Epithelial cell of proximal tubule (primary cell): ENCODE measurements around the gene MREG. TPM values are rescaled to one million over a fixed set of nuclear protein-coding genes. Genes with fewer than 3 reads are reported as not detected.
"Not testable (repeated sequence)": the region's sequence is repeated elsewhere in the genome, so short reads cannot be mapped to it uniquely, and the experiment has no call there.

Experiments
- DNase-seq: peaks from one replicate; pipeline ENCODE4 v3.0.0-alpha.2; 2011; ENCODE audit warnings: low read depth
- H3K4me3 ChIP-seq: 2 replicates; pipeline ENCODE4 v1.5.1; 2011; ENCODE audit warnings: low read depth, mild to moderate bottlenecking, low read length
- total RNA-seq: library from RNA; depleted of rRNA; stranded (reverse); fragments of >200 nt; gene quantifications from 2 replicates; pipeline ENCODE4 v1.2.3, GENCODE V29; 2015
- TF ChIP-seq, protein P1 (sequence below): conservative IDR thresholded peaks from 2 replicates; pipeline ENCODE4 v1.5.1; 2012; ENCODE audit warnings: low read depth, mild to moderate bottlenecking, low read length

Gene MREG
- total RNA-seq, 1 donor from 2014 or later: 12.7 TPM

- TF ChIP-seq, protein P1, sequence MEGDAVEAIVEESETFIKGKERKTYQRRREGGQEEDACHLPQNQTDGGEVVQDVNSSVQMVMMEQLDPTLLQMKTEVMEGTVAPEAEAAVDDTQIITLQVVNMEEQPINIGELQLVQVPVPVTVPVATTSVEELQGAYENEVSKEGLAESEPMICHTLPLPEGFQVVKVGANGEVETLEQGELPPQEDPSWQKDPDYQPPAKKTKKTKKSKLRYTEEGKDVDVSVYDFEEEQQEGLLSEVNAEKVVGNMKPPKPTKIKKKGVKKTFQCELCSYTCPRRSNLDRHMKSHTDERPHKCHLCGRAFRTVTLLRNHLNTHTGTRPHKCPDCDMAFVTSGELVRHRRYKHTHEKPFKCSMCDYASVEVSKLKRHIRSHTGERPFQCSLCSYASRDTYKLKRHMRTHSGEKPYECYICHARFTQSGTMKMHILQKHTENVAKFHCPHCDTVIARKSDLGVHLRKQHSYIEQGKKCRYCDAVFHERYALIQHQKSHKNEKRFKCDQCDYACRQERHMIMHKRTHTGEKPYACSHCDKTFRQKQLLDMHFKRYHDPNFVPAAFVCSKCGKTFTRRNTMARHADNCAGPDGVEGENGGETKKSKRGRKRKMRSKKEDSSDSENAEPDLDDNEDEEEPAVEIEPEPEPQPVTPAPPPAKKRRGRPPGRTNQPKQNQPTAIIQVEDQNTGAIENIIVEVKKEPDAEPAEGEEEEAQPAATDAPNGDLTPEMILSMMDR: no peak
- no peak overlapping the region for H3K4me3 ChIP-seq
- no peak for DNase-seq
These were observed 33.7 kb downstream of the MREG start for GRCh38 chr2:215979620-215980019.

DNA sequence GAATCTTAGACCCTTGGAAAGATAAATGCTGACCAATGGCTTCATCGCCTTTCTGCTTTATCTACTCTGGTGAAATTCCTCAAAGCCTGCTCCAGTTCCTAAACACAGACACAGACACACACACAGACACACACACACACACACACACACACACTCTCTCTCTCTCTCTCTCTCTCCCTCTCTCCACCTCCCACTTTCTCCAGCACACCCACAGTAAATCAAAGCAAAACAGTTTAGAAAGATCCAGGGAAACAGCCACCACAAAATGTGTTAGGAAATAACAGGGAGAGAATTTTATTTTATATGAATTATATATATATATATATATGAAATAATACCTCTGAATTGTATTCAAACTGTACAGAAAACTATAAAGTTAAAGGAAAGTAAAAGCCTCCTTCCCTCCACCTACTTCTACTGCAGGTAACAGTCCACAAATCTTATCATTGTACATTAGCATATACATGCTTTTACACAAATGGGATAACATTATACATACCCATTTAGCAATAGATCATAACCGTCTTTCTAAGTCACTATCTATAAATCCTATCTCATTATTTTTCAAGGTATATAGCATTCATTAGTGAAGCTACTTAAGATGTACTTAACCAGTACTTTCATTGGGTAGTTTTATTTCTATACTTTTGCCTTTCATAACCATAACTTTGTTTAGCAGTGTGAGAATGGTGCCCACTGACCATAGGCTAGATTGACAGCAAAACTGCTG, 38.5 kb downstream of the MREG start:
- no peak overlapping the region for H3K4me3 ChIP-seq
- TF ChIP-seq, protein P1: no peak
- DNase-seq: no peak

DNA sequence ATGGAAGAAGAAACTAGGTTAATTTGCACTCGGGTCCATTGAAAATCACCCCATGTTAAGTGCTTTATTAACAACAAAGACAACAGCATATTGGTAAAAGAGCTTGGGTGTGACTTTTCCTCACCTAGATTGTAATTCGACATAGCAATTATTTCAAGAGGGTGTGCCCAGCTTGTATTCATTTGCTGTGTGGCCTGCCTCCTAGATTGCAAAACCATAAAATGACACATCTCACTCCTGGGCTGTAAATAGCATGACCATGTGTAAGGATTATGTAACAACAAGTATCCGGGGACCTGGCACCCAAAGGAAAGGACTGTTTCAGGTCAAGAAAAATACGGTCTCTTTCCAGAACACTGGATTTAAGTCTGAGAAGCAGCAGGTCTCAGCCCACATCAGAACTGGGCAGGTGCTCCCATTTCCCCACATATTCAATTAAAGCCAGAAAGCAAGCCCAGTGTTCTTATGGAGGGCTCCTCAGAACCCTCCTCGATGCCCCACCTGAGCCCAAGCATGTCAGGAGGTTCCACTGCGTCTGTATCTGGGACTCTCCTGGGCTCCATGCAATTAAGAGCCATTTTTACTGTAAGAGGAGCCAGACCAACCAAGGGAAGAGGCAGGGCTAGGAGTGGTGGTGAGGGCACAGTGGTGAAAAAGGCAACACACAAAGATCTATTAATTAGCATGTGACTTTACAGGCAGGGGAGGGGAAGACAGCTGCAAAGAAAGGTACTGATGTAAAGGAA, 39.2 kb downstream of the MREG start:
- peak; percentile 45 for DNase-seq
- H3K4me3 ChIP-seq: no peak overlapping the region
- TF ChIP-seq, protein P1: no peak

GRCh38 chr2:215973145-215973792, 40.1 kb downstream of the MREG start:
- DNase-seq: no peak
- TF ChIP-seq, protein P1: no peak
- H3K4me3 ChIP-seq: no peak overlapping the region

GRCh38 chr2:215971671-215972070, 41.7 kb downstream of the MREG start:
- H3K4me3 ChIP-seq: no peak overlapping the region
- TF ChIP-seq, protein P1: no peak
- DNase-seq: no peak

- not testable (repeated sequence) for DNase-seq, H3K4me3 ChIP-seq
These were observed 42.5 kb downstream of the MREG start for GRCh38 chr2:215970894-215971293.

DNA sequence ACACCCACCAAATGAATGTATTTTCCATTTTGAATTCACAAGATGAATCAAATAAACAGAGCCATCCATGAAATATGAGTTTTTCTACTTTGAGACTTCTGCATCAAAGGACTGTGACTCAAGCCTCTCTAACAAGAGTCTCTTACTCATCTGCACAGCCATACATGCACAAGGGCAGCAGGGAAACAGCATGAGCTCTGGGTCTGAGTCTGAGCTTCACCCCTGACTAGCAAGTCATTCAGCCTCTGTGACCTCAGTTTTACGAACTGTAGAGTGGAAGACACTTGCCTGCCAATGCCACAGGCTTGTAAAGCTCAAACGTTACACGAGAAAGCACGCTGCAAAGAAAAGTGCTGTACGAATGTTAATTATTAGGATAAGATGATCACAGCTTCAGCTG, 42.9 kb downstream of the MREG start:
- TF ChIP-seq, protein P1: no peak
- H3K4me3 ChIP-seq: no peak overlapping the region
- DNase-seq: no peak
